SK-N-SH (cell line): ENCODE data around the gene ARMC7. TPM values are rescaled to one million over a fixed set of nuclear protein-coding genes. Genes with fewer than 3 reads are reported as not detected.

Experiments used
- CTCF ChIA-PET: fragments of 300-600, 350-600 bp; formaldehyde crosslinking; extraction: SDS; loops from one replicate; lab custom pipeline; 2021; lab: Yijun Ruan, JAX
- POLR2A ChIA-PET: fragments of 350-600 bp; sonication (Branson Sonifier 250); formaldehyde crosslinking; extraction: SDS; loops from one replicate; lab custom pipeline; 2020; ENCODE audit warnings: antibody characterized with exemption, inconsistent platforms; lab: Yijun Ruan, JAX
- DNase-seq: peaks from one replicate; pipeline ENCODE4 v3.0.0; 2012
- H2AFZ ChIP-seq: fragments of 200-600 bp; sonication (generic); 2 replicates; pipeline ENCODE4 v1.8.1; 2016; ENCODE audit warnings: antibody characterized with exemption, mild to moderate bottlenecking, low read depth
- H3F3A ChIP-seq: fragments of 200-600 bp; sonication (generic); replicated peaks from 2 replicates; pipeline ENCODE3; 2016; ENCODE audit warnings: antibody characterized with exemption, mild to moderate bottlenecking; ENCODE audit not compliant: insufficient read depth
- H3K27ac ChIP-seq, 2 experiments: fragments of 200-500 bp in 1 of 2; fragments of 200-600 bp in 1 of 2; sonication (Bioruptor generic) in 1 of 2; sonication (generic), shearing (Covaris generic) in 1 of 2; 2 replicates each; pipeline versions ENCODE4 v1.5.1 to v1.6.1; 2014 to 2016; ENCODE audit warnings: low read depth in 2 of 2, inconsistent platforms in 1 of 2, low read length in 1 of 2, mild to moderate bottlenecking in 1 of 2, mixed read lengths in 1 of 2
- H3K27me3 ChIP-seq: fragments of 200-600 bp; sonication (generic), shearing (Covaris generic); 2 replicates; pipeline ENCODE4 v1.6.1; 2016; ENCODE audit warnings: mixed run types; ENCODE audit not compliant: insufficient read depth
- H3K36me3 ChIP-seq, 2 experiments: fragments of 200-500 bp in 1 of 2; fragments of 200-600 bp in 1 of 2; sonication (Bioruptor generic) in 1 of 2; sonication (generic) in 1 of 2; replicated peaks in 1 of 2; 2 replicates each; pipeline versions ENCODE3 to v1.5.1; 2014 to 2016; ENCODE audit warnings: low read length in 1 of 2, mild to moderate bottlenecking in 1 of 2; ENCODE audit not compliant: insufficient read depth in 2 of 2, control insufficient read depth in 1 of 2
- H3K4me1 ChIP-seq, 2 experiments: fragments of 200-500 bp in 1 of 2; fragments of 200-600 bp in 1 of 2; sonication (Bioruptor generic) in 1 of 2; sonication (generic), shearing (Covaris generic) in 1 of 2; 2 replicates each; pipeline versions ENCODE4 v1.5.1 to v1.6.1; 2014 to 2016; ENCODE audit warnings: low read depth in 1 of 2, low read length in 1 of 2, mixed run types in 1 of 2; ENCODE audit not compliant: insufficient read depth in 2 of 2, control insufficient read depth in 1 of 2
- H3K4me2 ChIP-seq: fragments of 200-600 bp; sonication (generic), shearing (Covaris generic); 2 replicates; pipeline ENCODE4 v1.6.1; 2017; ENCODE audit warnings: mixed run types
- H3K4me3 ChIP-seq, 2 experiments: fragments of 200-500 bp in 1 of 2; fragments of 200-600 bp in 1 of 2; sonication (Bioruptor generic) in 1 of 2; sonication (generic), shearing (Covaris generic) in 1 of 2; 2 replicates each; pipeline versions ENCODE4 v1.5.1 to v1.8.1; 2014 to 2016; ENCODE audit warnings: low read depth in 2 of 2, inconsistent platforms in 1 of 2, low read length in 1 of 2, mild to moderate bottlenecking in 1 of 2, mixed read lengths in 1 of 2, moderate library complexity in 1 of 2
- H3K79me2 ChIP-seq: fragments of 200-600 bp; sonication (generic); 2 replicates; pipeline ENCODE4 v1.8.1; 2017; ENCODE audit warnings: mild to moderate bottlenecking; ENCODE audit not compliant: insufficient read depth
- H3K9ac ChIP-seq: fragments of 200-600 bp; sonication (generic); 2 replicates; pipeline ENCODE4 v1.6.1; 2017; ENCODE audit warnings: mixed run types
- H3K9me2 ChIP-seq: fragments of 200-600 bp; sonication (generic); 2 replicates; pipeline ENCODE4 v1.6.1; 2017; ENCODE audit warnings: mixed run types
- H3K9me3 ChIP-seq: fragments of 200-600 bp; sonication (generic); 2 replicates; pipeline ENCODE4 v1.6.1; 2017; ENCODE audit warnings: mixed run types, mild to moderate bottlenecking, moderate library complexity
- H4K20me1 ChIP-seq: fragments of 200-600 bp; sonication (generic); 2 replicates; pipeline ENCODE4 v1.6.1; 2017; ENCODE audit warnings: mild to moderate bottlenecking, mixed run types; ENCODE audit not compliant: insufficient read depth
- CHD2 ChIP-seq: fragments of 150-350 bp; IDR thresholded peaks from 2 replicates; pipeline ENCODE4 v1.6.1; 2018; ENCODE audit warnings: low read length; ENCODE audit not compliant: partially characterized antibody
- ELF1 ChIP-seq: IDR thresholded peaks from 2 replicates; pipeline ENCODE4 v1.4.0; 2012
- FOSL2 ChIP-seq: IDR thresholded peaks from 2 replicates; pipeline ENCODE4 v1.4.0; 2012; ENCODE audit warnings: low read depth, mild to moderate bottlenecking, moderate library complexity, borderline replicate concordance
- FOXJ3 ChIP-seq: sonication (generic); formaldehyde crosslinking; IDR thresholded peaks from 2 replicates; pipeline ENCODE4 v1.5.1; 2020; ENCODE audit warnings: mild to moderate bottlenecking, missing genetic modification reagents
- FOXM1 ChIP-seq: IDR thresholded peaks from 2 replicates; pipeline ENCODE4 v1.4.0; 2012; ENCODE audit warnings: low read depth, mild to moderate bottlenecking
- GATA2 ChIP-seq: sonication (generic); formaldehyde crosslinking; IDR thresholded peaks from 2 replicates; pipeline ENCODE4 v1.5.0; 2020; ENCODE audit warnings: mild to moderate bottlenecking, missing genetic modification reagents
- IRF3 ChIP-seq: fragments of 150-350 bp; IDR thresholded peaks from 2 replicates; pipeline ENCODE4 v1.6.1; 2016; ENCODE audit warnings: mild to moderate bottlenecking, low read depth, low read length
- JUND ChIP-seq: IDR thresholded peaks from 2 replicates; pipeline ENCODE4 v1.4.0; 2012
- MAX ChIP-seq: IDR thresholded peaks from 2 replicates; pipeline ENCODE4 v1.4.0; 2012; ENCODE audit warnings: low read depth
- NRF1 ChIP-seq: IDR thresholded peaks from 2 replicates; pipeline ENCODE4 v1.6.1; 2012; ENCODE audit warnings: low read depth, mild to moderate bottlenecking, low read length
- PBX3 ChIP-seq: IDR thresholded peaks from 2 replicates; pipeline ENCODE4; 2012
- RCOR1 ChIP-seq: fragments of 150-350 bp; IDR thresholded peaks from 2 replicates; pipeline ENCODE4 v1.6.1; 2017; ENCODE audit warnings: antibody characterized with exemption, low read length
- RFX5 ChIP-seq: IDR thresholded peaks from 2 replicates; pipeline ENCODE4 v1.6.1; 2012; ENCODE audit warnings: mild to moderate bottlenecking, improper control_type of control experiment, low read length
- TAF1 ChIP-seq: IDR thresholded peaks from 2 replicates; pipeline ENCODE4 v1.6.1; 2012; ENCODE audit warnings: low read depth, mild to moderate bottlenecking, low read length, moderate library complexity, borderline replicate concordance
- USF1 ChIP-seq: IDR thresholded peaks from 2 replicates; pipeline ENCODE4 v1.4.0; 2012; ENCODE audit warnings: low read depth, borderline replicate concordance
- USF2 ChIP-seq: fragments of 150-350 bp; IDR thresholded peaks from 2 replicates; pipeline ENCODE4 v1.6.1; 2017; ENCODE audit warnings: antibody characterized with exemption, low read length, low read depth, borderline replicate concordance
- ZBTB33 ChIP-seq: IDR thresholded peaks from 2 replicates; pipeline ENCODE4 v1.4.0; 2012; ENCODE audit warnings: low read depth, borderline replicate concordance
- WGBS: methylation state at CpG from one replicate; pipeline ENCODE4 v1.1.6; 2017; ENCODE audit warnings: low lambda C conversion rate; 5-methylcytosine and 5-hydroxymethylcytosine counted together
- polyA plus RNA-seq, 3 experiments: library from polyadenylated mRNA; depleted of rRNA; stranded (reverse); fragments of >200 nt; gene quantifications; 2 replicates each; pipeline ENCODE4 v1.2.3, GENCODE V29; 2012

The ARMC7 gene
- polyA plus RNA-seq, 1 of the 3 experiments (the other 2 are of a cell fraction): 10.8 TPM

- no peaks in the 10 kb centered on the region for H3K79me2 ChIP-seq
- H2AFZ ChIP-seq: no peak overlapping the region
- no peaks in the 10 kb centered on the region; a peak in 1 of 4 replicates for H3K4me1 ChIP-seq
- H3K9me3 ChIP-seq: no peaks in the 10 kb centered on the region
- no peak overlapping the region for H3K4me2 ChIP-seq
- H3F3A ChIP-seq: no peaks in the 10 kb centered on the region
- WGBS: 93% methylated on average over 18 of the region's 18 CpGs
- H3K27me3 ChIP-seq: no peaks in the 10 kb centered on the region
- TF ChIP-seq FOSL2: no peak
- TF ChIP-seq IRF3: no peak
- TF ChIP-seq USF2: no peak
- TF ChIP-seq TAF1: no peak
- TF ChIP-seq RCOR1: no peak
- TF ChIP-seq CHD2: no peak
- no peak for TF ChIP-seq ZBTB33
- no peak for TF ChIP-seq USF1
- no peak for TF ChIP-seq FOXJ3 (CRISPR knock-in tag)
- TF ChIP-seq GATA2: no peak
- no peak for TF ChIP-seq FOXM1
- no peak for TF ChIP-seq PBX3
- no peak for TF ChIP-seq JUND
- no peak for TF ChIP-seq MAX
- TF ChIP-seq RFX5: no peak
- TF ChIP-seq NRF1: no peak
- TF ChIP-seq ELF1: no peak
- TF ChIP-seq, all 33 proteins: peak for 0
- Histone ChIP-seq H3K27ac (no peak overlapping the region), H3K9me2 (no peaks in the 10 kb centered on the region), H3K36me3 (peaks cover 19 to 55% of the 10 kb centered on the region in 2 experiments), H4K20me1 (no peaks in the 10 kb centered on the region), H3K4me3 (no peak overlapping the region), H3K9ac (no peak overlapping the region)
- POLR2A ChIA-PET: no interaction called here
- CTCF ChIA-PET: interaction anchor here (1.0 to 1.5 kb wide), 4 partner anchors 40 to 137 kb away, joined by 4 to 5 read pairs (median 4); no protein-coding TSS in a partner anchor
- no peak for DNase-seq
These were observed 44.8 kb upstream of the ARMC7 start for GRCh38 chr17:75064867-75065561.
